Activated CD4-positive, alpha-beta T cell treated with anti-CD3 and anti-CD28 coated beads, Interleukin-2, amount 10 ng/mL, durations not matched to agents 7 days and 5 days (primary cell): ENCODE measurements around the gene SH3D21. TPM values are rescaled to one million over a fixed set of nuclear protein-coding genes. Genes with fewer than 3 reads are reported as not detected.

Source experiments
- CTCF ChIA-PET: fragments of 350-600 bp; sonication (Branson Sonifier 250); formaldehyde crosslinking; loops from one replicate; lab custom pipeline; 2021; ENCODE audit warnings: antibody characterized with exemption; lab: Charles Lee
- POLR2A ChIA-PET: fragments of 350-600 bp; sonication (Branson Sonifier 250); formaldehyde crosslinking; loops from one replicate; lab custom pipeline; 2021; ENCODE audit warnings: antibody characterized with exemption; lab: Charles Lee
- DNase-seq: peaks from one replicate; pipeline ENCODE4 v3.0.0-alpha.2; 2020
- H3K27ac Mint-ChIP-seq: one replicate; pipeline ENCODE4 v1.8.0; 2021; ENCODE audit warnings: mild to moderate bottlenecking, moderate library complexity, mixed read lengths
- H3K27me3 Mint-ChIP-seq: one replicate; pipeline ENCODE4 v1.8.0; 2021; ENCODE audit warnings: mixed read lengths
- H3K36me3 Mint-ChIP-seq: one replicate; pipeline ENCODE4 v1.8.0; 2021; ENCODE audit warnings: low read depth, mixed read lengths
- H3K4me1 Mint-ChIP-seq: one replicate; pipeline ENCODE4 v1.8.0; 2021; ENCODE audit warnings: mixed read lengths
- H3K4me3 Mint-ChIP-seq: one replicate; pipeline ENCODE4 v1.8.0; 2021; ENCODE audit warnings: mild to moderate bottlenecking, moderate library complexity, mixed read lengths
- H3K9me3 Mint-ChIP-seq: one replicate; pipeline ENCODE4 v1.8.0; 2021; ENCODE audit warnings: mixed read lengths
- total RNA-seq, 2 experiments: library from RNA; stranded (reverse); gene quantifications; one replicate each; pipeline ENCODE4 v1.2.3, GENCODE V29; 2021

SH3D21 gene
- total RNA-seq = 1 to 10 TPM; 6.5 to 6.9 TPM

- ChIA-PET POLR2A (interaction anchor here (0.6 to 0.8 kb wide), 2 partner anchors 10 to 157 kb away, joined by 3 to 4 read pairs; partner anchors contain the start of gene TRAPPC3), CTCF (interaction anchor here (0.6 to 2.4 kb wide), 12 partner anchors 9 to 1569 kb away, joined by 3 to 8 read pairs (median 3); no protein-coding TSS in a partner anchor)
- peak; percentile 59 for DNase-seq
- Mint-ChIP-seq H3K27me3 (no peaks in the 10 kb centered on the region), H3K9me3 (no peaks in the 10 kb centered on the region), H3K27ac (peak within 1 kb of the TSS; percentile 86), H3K4me1 (peaks cover 31% of the 10 kb centered on the region), H3K4me3 (peak within 1 kb of the TSS; percentile 98), H3K36me3 (peaks cover 29% of the 10 kb centered on the region)
Measured at GRCh38 chr1:36306210-36306901, at the start of gene SH3D21. Gene SH3D21 (plus strand): TSS chr1:36306368. CDS start chr1:36306421, 53 bp downstream.

GRCh38 chr1:36256558-36257374 lies 49.4 kb upstream of the SH3D21 start:
- H3K4me1 Mint-ChIP-seq = peaks cover 13% of the 10 kb centered on the region
- CTCF ChIA-PET = interaction anchor here (0.8 to 0.9 kb wide), 2 partner anchors 9 to 32 kb away, joined by 3 read pairs; no protein-coding TSS in a partner anchor
- POLR2A ChIA-PET = no interaction called here
- no peaks in the 10 kb centered on the region for H3K9me3 Mint-ChIP-seq
- no peaks in the 10 kb centered on the region for H3K27me3 Mint-ChIP-seq
- DNase-seq = no peak
- peaks cover 21% of the 10 kb centered on the region for H3K36me3 Mint-ChIP-seq
- H3K4me3 Mint-ChIP-seq = no peak overlapping the region
- no peak overlapping the region for H3K27ac Mint-ChIP-seq

GRCh38 chr1:36257375-36257767 lies 48.8 kb upstream of the SH3D21 start:
- H3K4me1 Mint-ChIP-seq = peaks cover 12% of the 10 kb centered on the region
- no peaks in the 10 kb centered on the region for H3K9me3 Mint-ChIP-seq
- H3K27me3 Mint-ChIP-seq = no peaks in the 10 kb centered on the region
- H3K36me3 Mint-ChIP-seq = peaks cover 22% of the 10 kb centered on the region
- ChIA-PET CTCF (no interaction called here), POLR2A (no interaction called here)
- no peak overlapping the region for H3K4me3 Mint-ChIP-seq
- DNase-seq = no peak
- peak overlapping the region; percentile 14 for H3K27ac Mint-ChIP-seq

- peaks cover 10% of the 10 kb centered on the region for H3K4me1 Mint-ChIP-seq
- no peaks in the 10 kb centered on the region for H3K27me3 Mint-ChIP-seq
- CTCF ChIA-PET = interaction anchor here (0.9 kb wide), 1 partner anchor 15 kb away, joined by 3 read pairs; no protein-coding TSS in a partner anchor
- DNase-seq = no peak
- H3K4me3 Mint-ChIP-seq = no peak overlapping the region
- no peaks in the 10 kb centered on the region for H3K9me3 Mint-ChIP-seq
- no peak overlapping the region for H3K27ac Mint-ChIP-seq
- peaks cover 27% of the 10 kb centered on the region for H3K36me3 Mint-ChIP-seq
- POLR2A ChIA-PET = no interaction called here
Measured at GRCh38 chr1:36258960-36259344, 47.2 kb upstream of the SH3D21 start.

GRCh38 chr1:36268981-36269380 lies 37.2 kb upstream of the SH3D21 start:
- H3K36me3 Mint-ChIP-seq = peaks cover 18% of the 10 kb centered on the region
- CTCF ChIA-PET = interaction anchor here (0.9 to 1.7 kb wide), 4 partner anchors 9 to 31 kb away, joined by 3 to 5 read pairs (median 4); no protein-coding TSS in a partner anchor
- no peak overlapping the region for H3K27ac Mint-ChIP-seq
- H3K9me3 Mint-ChIP-seq = no peaks in the 10 kb centered on the region
- DNase-seq = no peak
- peaks cover 9% of the 10 kb centered on the region for H3K4me1 Mint-ChIP-seq
- H3K4me3 Mint-ChIP-seq = no peak overlapping the region
- H3K27me3 Mint-ChIP-seq = no peaks in the 10 kb centered on the region
- POLR2A ChIA-PET = no interaction called here

- ChIA-PET CTCF (interaction anchor here (0.9 to 1.7 kb wide), 4 partner anchors 9 to 135 kb away, joined by 4 to 8 read pairs (median 5); no protein-coding TSS in a partner anchor), POLR2A (no interaction called here)
- H3K27ac Mint-ChIP-seq = no peak overlapping the region
- peaks cover 6% of the 10 kb centered on the region for H3K4me1 Mint-ChIP-seq
- peaks cover 18% of the 10 kb centered on the region for H3K36me3 Mint-ChIP-seq
- no peak overlapping the region for H3K4me3 Mint-ChIP-seq
- no peak for DNase-seq
- no peaks in the 10 kb centered on the region for H3K27me3 Mint-ChIP-seq
- H3K9me3 Mint-ChIP-seq = no peaks in the 10 kb centered on the region
Measured at GRCh38 chr1:36269408-36269838, 36.7 kb upstream of the SH3D21 start.

- H3K36me3 Mint-ChIP-seq = peaks cover 20% of the 10 kb centered on the region
- CTCF ChIA-PET = interaction anchor here (1.6 kb wide), 1 partner anchor 13 kb away, joined by 11 read pairs; no protein-coding TSS in a partner anchor
- no peak overlapping the region for H3K27ac Mint-ChIP-seq
Measured at GRCh38 chr1:36273024-36273423, 33.1 kb upstream of the SH3D21 start.

GRCh38 chr1:36274201-36274600 lies 32.0 kb upstream of the SH3D21 start:
- DNase-seq = no peak
- peaks cover 14% of the 10 kb centered on the region for H3K36me3 Mint-ChIP-seq
- peak overlapping the region; percentile 19 for H3K27ac Mint-ChIP-seq
- CTCF ChIA-PET = interaction anchor here (0.8 to 1.6 kb wide), 2 partner anchors 11 to 20 kb away, joined by 3 to 11 read pairs; no protein-coding TSS in a partner anchor
- peaks cover 8% of the 10 kb centered on the region for H3K4me1 Mint-ChIP-seq
- H3K4me3 Mint-ChIP-seq = no peak overlapping the region
- H3K27me3 Mint-ChIP-seq = no peaks in the 10 kb centered on the region
- POLR2A ChIA-PET = interaction anchor here (0.6 kb wide), 1 partner anchor 37 kb away, joined by 3 read pairs; no protein-coding TSS in a partner anchor
- H3K9me3 Mint-ChIP-seq = no peaks in the 10 kb centered on the region

More at GRCh38 chr1:36273024-36273423, 33.1 kb upstream of the SH3D21 start:
- H3K4me1 Mint-ChIP-seq = peaks cover 5% of the 10 kb centered on the region
- no peaks in the 10 kb centered on the region for H3K27me3 Mint-ChIP-seq
- no peak for DNase-seq
- POLR2A ChIA-PET = no interaction called here
- no peak overlapping the region for H3K4me3 Mint-ChIP-seq
- no peaks in the 10 kb centered on the region for H3K9me3 Mint-ChIP-seq

- peaks cover 22% of the 10 kb centered on the region for H3K4me1 Mint-ChIP-seq
- peak overlapping the region; percentile 25 for H3K27ac Mint-ChIP-seq
- H3K9me3 Mint-ChIP-seq = no peaks in the 10 kb centered on the region
- H3K27me3 Mint-ChIP-seq = no peaks in the 10 kb centered on the region
- ChIA-PET POLR2A (no interaction called here), CTCF (no interaction called here)
- no peak overlapping the region for H3K4me3 Mint-ChIP-seq
- H3K36me3 Mint-ChIP-seq = peaks cover 9% of the 10 kb centered on the region
- no peak for DNase-seq
Measured at GRCh38 chr1:36276688-36277087, 29.5 kb upstream of the SH3D21 start.

GRCh38 chr1:36279110-36279788 lies 26.9 kb upstream of the SH3D21 start:
- Mint-ChIP-seq H3K4me3 (no peak overlapping the region), H3K27ac (no peak overlapping the region), H3K36me3 (peaks cover 16% of the 10 kb centered on the region), H3K4me1 (peaks cover 18% of the 10 kb centered on the region), H3K9me3 (no peaks in the 10 kb centered on the region), H3K27me3 (no peaks in the 10 kb centered on the region)
- POLR2A ChIA-PET = no interaction called here
- no peak for DNase-seq
- CTCF ChIA-PET = interaction anchor here (1.6 to 5.1 kb wide), 2 partner anchors 10 to 130 kb away, joined by 4 to 20 read pairs; partner anchors contain the start of gene TRAPPC3

GRCh38 chr1:36279789-36280296 lies 26.3 kb upstream of the SH3D21 start:
- Mint-ChIP-seq H3K27me3 (no peaks in the 10 kb centered on the region), H3K36me3 (peaks cover 16% of the 10 kb centered on the region), H3K27ac (no peak overlapping the region), H3K4me1 (peaks cover 20% of the 10 kb centered on the region), H3K4me3 (no peak overlapping the region), H3K9me3 (no peaks in the 10 kb centered on the region)
- ChIA-PET CTCF (interaction anchor here (5.1 kb wide), 1 partner anchor 130 kb away, joined by 20 read pairs; the partner anchor contains the start of gene TRAPPC3), POLR2A (no interaction called here)
- DNase-seq = no peak

GRCh38 chr1:36284061-36284460 lies 22.1 kb upstream of the SH3D21 start:
- H3K9me3 Mint-ChIP-seq = no peaks in the 10 kb centered on the region
- H3K4me1 Mint-ChIP-seq = peaks cover 30% of the 10 kb centered on the region
- ChIA-PET CTCF (interaction anchor here (1.2 to 5.1 kb wide), 4 partner anchors 14 to 135 kb away, joined by 3 to 20 read pairs (median 4); partner anchors contain the start of genes THRAP3 and TRAPPC3), POLR2A (no interaction called here)
- H3K4me3 Mint-ChIP-seq = no peak overlapping the region
- H3K27me3 Mint-ChIP-seq = no peaks in the 10 kb centered on the region
- H3K36me3 Mint-ChIP-seq = peaks cover 49% of the 10 kb centered on the region
- peak overlapping the region; percentile 54 for H3K27ac Mint-ChIP-seq
- DNase-seq = no peak
